Esophagus muscularis mucosa (tissue), 3 donors: ENCODE data around the gene OVCA2.

ENCODE experiments used
- EP300 ChIP-seq: sonication (generic); formaldehyde crosslinking; IDR thresholded peaks from one replicate; pipeline ENCODE4 v1.6.1; 2017; ENCODE audit warnings: antibody characterized with exemption
- TF ChIP-seq, protein P1 (sequence below), 3 experiments: fragments of 200-600 bp in 2 of 3; fragments of 450-650 bp in 1 of 3; sonication (generic) in 2 of 3; IDR thresholded peaks; one replicate each; pipeline ENCODE4 v1.5.1; 2017 to 2019; ENCODE audit warnings: antibody characterized with exemption in 3 of 3, mild to moderate bottlenecking in 2 of 3, moderate library complexity in 1 of 3

DNA sequence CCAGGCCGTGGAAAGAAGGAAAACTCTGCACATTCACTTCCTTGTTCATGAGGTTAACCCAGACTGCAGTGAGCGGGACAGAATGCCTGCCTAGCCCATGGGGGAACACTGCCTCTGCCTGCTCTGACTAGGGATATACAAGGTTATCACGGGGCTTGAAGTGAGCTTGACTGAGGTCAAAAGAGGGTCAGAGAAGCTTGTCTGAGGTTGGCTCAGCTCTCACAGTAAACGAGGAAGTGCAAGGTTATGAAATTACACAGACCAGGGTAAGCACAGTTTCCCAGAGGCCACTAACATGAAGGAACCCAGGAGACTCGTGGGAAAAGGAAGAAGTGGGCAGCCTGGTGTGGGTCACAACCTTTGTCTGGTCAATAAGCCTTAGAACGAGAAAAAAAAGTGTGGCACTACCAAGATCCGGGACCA lies 41.8 kb downstream of the OVCA2 start:
- TF ChIP-seq EP300, result no peak
- TF ChIP-seq, protein P1, sequence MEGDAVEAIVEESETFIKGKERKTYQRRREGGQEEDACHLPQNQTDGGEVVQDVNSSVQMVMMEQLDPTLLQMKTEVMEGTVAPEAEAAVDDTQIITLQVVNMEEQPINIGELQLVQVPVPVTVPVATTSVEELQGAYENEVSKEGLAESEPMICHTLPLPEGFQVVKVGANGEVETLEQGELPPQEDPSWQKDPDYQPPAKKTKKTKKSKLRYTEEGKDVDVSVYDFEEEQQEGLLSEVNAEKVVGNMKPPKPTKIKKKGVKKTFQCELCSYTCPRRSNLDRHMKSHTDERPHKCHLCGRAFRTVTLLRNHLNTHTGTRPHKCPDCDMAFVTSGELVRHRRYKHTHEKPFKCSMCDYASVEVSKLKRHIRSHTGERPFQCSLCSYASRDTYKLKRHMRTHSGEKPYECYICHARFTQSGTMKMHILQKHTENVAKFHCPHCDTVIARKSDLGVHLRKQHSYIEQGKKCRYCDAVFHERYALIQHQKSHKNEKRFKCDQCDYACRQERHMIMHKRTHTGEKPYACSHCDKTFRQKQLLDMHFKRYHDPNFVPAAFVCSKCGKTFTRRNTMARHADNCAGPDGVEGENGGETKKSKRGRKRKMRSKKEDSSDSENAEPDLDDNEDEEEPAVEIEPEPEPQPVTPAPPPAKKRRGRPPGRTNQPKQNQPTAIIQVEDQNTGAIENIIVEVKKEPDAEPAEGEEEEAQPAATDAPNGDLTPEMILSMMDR (IDR thresholded peaks at IDR 0.05), result no peak
